NCI-H82 (cell line): ENCODE measurements around the gene MOG.
"Not testable (repeated sequence)": the region's sequence is repeated elsewhere in the genome, so short reads cannot be mapped to it uniquely, and the experiment has no call there.

Experiments used
- DNase-seq: peaks from one replicate; lab custom pipeline; 2025; lab: John Stamatoyannopoulos, UW

Gene MOG

DNA sequence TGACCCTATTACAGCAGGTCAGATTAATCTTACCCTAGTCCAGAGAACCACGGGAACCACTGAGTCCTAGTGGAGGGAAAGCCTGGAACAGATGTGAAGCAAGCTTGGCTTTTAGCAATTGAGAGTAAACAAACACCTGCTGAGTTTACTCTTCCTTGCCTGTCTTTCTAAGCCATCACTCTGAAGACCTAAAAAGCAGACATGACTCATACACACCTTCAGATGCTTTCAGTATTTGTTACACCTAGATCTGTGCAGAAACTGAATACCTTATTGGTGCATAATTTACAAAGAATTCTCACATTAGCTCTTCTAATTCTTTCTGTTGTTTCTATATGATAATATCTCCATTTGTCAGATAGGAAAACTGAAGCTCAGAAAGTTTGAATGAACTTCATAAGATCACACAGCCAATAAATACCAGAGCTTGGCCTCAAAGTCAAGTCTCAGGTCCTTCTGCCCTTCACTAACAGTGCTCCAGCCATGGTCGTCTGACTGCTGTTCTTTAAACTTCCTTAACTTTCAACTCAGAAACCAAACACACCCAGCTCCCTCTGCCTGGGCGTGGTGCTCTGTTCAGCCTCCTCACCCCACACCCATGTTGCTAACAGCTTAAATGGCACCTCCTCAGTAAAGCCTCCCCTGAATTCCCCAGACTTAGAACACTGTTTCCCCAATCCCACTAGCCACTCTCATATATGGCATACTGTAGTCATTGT lies 15.3 kb upstream of the MOG start:
- no peak for DNase-seq

GRCh38 chr6:29647927-29648642 lies 8.8 kb upstream of the MOG start:
- peak; percentile 64 for DNase-seq

DNA sequence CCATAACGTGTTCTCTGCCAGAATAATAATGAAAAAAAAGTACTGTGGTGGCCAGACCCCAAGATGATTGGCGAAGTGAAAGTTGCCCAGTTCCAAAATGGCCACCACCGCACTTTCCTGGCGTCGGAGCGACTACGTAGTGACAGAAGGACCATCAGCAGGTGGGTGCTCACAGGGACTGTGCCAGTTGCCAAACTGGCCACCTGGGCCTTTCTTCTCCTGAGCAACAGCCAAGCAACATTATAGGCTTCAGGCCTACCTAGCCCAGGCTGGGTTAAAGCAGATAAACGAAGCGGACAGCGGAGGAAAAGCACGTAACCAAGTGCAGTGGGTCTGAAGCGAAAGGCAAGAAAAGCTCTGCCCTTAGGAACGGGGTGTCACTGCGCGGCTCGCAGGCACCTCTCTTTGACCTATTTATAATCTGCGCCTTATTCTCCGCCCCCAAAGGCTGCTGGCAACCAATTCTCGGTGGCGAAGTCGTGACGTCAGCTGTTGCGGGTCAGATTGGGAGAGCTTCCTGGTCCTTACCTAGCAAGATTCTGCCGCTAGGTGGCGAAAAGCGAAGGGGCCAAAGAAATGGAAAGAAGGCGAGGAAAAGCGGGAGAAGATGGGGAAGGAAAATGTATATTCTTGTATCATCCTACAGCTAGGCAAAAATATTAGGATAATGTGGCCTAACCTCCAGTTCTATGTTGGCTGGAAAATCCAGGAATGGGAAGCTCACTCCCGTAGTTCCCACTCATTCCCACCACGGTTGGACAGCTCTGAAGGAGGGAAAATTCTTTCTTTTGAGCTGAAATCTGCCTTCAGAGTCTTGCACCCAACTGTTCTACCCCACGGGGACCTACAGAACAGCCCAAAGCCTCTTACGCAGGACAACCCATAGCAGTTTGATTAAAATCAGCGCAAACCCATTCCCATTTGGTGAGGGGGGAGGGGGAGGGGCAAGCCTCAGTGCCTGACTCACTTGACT lies 6.9 kb upstream of the MOG start:
- peak; percentile 99 for DNase-seq

GRCh38 chr6:29651413-29652197 lies 5.3 kb upstream of the MOG start:
- DNase-seq = peak; percentile 53

DNA sequence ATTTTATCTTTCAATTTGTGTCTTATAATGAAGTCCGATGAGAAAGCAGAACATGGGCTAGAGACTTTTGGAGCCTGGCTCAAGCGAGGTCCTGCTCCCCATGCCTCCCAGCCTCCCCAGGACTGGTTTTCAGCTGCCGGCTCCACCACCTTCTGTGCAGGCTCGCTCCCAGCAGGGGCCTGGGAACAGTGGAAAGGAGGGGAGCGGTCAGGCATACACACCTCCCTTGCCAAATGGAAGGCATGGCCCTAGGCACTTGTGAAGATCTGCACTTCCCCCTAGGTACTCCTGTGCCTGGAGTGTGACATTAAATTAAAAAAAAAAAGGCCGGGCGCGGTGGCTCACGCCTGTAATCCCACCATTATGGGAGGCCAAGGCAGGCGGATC lies 4.7 kb upstream of the MOG start:
- no peak for DNase-seq

DNA sequence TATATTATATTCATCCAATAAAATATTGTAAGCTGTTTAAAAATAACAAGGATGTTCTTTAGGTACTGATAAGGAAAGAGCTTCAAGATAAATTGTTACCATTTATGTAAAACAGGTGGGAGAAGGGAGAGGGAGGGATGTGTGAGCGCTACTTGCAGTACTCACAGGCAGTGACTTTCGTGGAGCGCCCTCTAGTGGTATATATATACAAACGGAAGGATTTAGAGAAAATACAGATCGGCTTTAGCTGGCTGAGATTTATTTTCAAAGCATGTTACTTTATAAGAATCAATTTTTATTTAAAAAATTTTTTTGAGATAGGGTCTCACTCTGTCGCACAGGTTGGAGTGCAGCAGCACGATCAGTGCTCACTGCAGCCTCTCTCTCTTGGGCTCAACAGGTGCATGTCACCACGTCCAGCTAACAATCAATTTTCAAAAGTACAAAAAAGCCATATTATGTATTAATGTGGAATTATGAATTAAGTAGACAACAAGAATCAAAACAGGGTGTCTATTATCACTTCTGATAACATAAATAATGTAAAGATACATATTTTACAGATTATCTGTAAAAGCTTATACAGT lies 3.3 kb upstream of the MOG start:
- DNase-seq = peak; percentile 91

- no peak for DNase-seq
These were observed 1.2 kb upstream of the MOG start for GRCh38 chr6:29655658-29656057.

DNA sequence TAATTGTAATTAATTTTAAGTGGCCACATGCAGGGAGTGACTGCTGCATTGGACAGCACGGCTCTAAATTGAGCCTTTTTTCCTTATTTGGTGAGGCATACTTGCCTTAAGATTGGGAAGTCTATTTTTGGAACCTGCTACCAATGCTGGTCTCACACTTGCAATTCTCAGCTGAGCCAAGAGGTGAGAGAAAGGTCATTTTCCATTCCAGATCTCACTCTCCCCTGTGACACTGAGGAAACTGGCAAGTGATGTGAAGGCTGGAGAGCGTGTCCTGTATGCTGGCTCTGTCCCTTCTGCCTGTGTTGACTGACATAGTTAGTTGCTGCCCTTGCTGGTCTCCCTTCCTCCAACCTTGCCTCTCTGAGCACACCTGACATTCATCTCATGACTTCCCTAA lies 735 bp upstream of the MOG start:
- DNase-seq = no peak

DNA sequence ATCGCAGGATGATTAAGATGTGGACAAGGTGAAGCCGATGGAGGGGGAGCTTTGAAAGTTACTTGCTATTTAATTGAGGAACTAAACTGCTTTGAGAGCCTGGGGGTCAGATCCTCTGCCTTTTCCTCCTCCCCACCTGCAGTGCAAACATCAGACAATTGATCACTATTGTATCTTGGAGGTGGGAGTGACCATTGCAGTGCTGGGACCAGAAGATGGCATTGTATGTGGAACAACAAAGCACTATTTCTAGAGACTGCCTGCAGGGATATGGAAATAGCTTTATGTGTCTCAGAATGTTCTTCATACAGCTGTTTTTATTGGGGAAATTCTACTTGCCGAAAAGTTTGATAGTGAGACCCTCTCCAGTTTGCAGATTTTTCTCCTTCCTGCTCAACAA lies 4.2 kb downstream of the MOG start:
- no peak for DNase-seq

GRCh38 chr6:29661502-29662141 lies 4.7 kb downstream of the MOG start:
- not testable (repeated sequence) for DNase-seq

- DNase-seq = peak; percentile 85
These were observed 6.6 kb downstream of the MOG start for GRCh38 chr6:29663300-29664042.

DNA sequence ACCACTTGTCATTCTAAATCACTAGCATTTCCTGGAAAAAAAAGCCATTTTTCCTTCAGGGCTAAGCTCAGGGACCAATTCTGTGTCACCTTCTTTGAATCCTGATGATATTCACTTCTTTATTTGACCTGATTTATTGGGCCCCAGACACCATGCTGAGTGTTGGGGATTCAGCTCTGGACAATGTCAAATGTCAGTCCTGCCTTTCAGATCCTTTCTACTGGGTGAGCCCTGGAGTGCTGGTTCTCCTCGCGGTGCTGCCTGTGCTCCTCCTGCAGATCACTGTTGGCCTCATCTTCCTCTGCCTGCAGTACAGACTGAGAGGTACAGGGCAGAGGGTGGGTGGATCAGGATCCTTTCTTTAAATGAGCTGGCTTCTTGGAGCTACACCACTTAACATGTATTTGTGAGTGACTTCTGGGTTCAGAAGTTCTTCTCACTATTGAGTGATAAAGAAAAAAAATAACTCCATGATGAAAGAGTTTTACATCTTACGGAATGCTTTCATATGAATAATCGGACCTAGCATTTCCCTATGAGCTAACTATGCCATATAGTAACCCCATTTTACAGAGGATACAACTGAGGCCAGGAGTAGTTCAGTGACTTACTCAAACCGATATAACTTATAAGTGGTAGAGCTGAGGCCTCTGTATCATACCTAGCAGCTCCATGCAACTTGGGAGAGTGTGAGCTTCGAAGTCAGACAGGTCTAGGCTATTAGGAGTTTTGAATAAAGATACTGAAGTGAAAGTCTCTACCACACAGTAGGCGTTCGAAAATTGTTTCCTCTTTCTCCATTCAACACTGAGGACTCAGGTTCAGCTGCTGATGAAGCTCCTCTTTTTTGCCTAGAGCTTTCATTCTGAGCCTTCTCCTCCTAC lies 9.3 kb downstream of the MOG start:
- no peak for DNase-seq

GRCh38 chr6:29666826-29667130 lies 9.9 kb downstream of the MOG start:
- no peak for DNase-seq

GRCh38 chr6:29667158-29667557 lies 10.3 kb downstream of the MOG start:
- DNase-seq = no peak

DNA sequence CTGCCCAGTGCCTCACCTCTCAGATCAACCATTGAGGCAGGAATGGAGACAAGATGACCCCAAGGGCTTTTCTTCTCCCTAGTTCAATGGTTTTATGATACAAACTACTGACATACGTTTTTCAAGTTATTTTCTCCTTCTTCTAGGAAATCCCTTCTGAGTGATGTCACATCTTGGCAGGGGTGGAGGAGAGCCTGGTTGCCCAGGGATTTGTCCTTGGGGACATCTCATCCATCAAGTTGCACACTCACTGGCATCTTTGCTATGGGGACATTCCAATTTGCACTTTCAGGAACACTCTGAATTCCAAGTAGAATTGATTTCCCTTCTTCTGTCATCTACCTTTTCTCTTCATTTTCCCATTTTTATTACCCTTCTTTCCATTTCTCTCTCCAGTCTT lies 14.1 kb downstream of the MOG start:
- no peak for DNase-seq

DNA sequence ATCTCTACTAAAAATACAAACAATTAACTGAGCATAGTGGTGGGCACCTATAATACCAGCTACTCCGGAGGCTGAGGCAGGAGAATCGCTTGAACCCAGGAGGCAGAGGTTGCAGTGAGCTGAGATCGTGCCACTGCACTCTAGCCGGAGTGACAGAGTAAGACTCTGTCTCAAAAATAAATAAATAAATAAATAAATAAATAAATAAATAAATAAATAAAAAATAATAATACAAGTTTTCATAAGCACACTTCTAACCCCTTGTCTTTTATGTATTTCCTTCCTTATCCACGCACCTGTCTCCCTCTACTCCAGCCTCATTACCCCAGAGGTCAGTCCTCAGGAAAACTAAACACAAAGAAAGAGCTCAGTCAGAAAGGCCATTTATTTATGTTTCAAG lies 15.2 kb downstream of the MOG start:
- DNase-seq = not testable (repeated sequence)

- no peak for DNase-seq
These were observed 16.3 kb downstream of the MOG start for GRCh38 chr6:29673161-29673560.

DNA sequence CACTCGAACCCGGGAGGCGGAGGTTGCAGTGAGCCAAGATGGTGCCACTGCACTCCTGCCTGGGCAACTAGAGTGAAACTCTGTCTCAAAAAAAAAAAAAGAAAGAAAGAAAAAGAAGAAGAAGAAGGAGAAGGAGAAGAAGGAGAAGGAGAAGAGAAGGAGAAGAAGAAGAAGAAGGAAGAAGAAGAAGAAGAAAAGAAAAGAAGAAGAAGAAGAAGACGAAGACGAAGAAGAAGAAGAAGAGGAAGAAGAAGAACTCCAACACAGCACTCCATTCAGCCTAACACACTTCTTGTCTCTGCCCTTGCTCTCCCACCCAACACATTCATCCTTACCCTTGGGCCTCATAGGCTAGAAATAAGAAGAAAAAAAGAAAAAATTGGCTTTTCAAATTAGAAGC lies 17.1 kb downstream of the MOG start:
- no peak for DNase-seq

GRCh38 chr6:29675561-29675960 lies 18.7 kb downstream of the MOG start:
- no peak for DNase-seq
